GM23338 (cell line): Measurements from ENCODE around the gene SPIRE1. TPM values are rescaled to one million over a fixed set of nuclear protein-coding genes. Genes with fewer than 3 reads are reported as not detected.

Source experiments
- ATAC-seq: fragments of 200-7000 bp; cut with Tn5 transposase; 3 replicates; pipeline ENCODE4 v1.9.1; 2020
- DNase-seq: peaks from one replicate; pipeline ENCODE4 v3.0.0-alpha.2; 2015; ENCODE audit warnings: low spot score
- H2AFZ ChIP-seq: fragments of 200-600 bp; sonication (generic); 2 replicates; pipeline ENCODE4 v1.8.0; 2016; ENCODE audit warnings: antibody characterized with exemption, mild to moderate bottlenecking, moderate library complexity
- H3F3A ChIP-seq: fragments of 200-600 bp; sonication (generic); replicated peaks from 2 replicates; pipeline ENCODE4 v1.8.0; 2017; ENCODE audit warnings: antibody characterized with exemption, mixed run types, low read depth
- H3K27ac ChIP-seq: fragments of 200-600 bp; sonication (generic); 2 replicates; pipeline ENCODE4 v1.6.1; 2016; ENCODE audit warnings: low read depth
- H3K27me3 ChIP-seq: fragments of 200-600 bp; sonication (generic); 2 replicates; pipeline ENCODE4 v1.8.0; 2016; ENCODE audit warnings: mild to moderate bottlenecking, mixed run types, moderate library complexity; ENCODE audit not compliant: insufficient read depth
- H3K36me3 ChIP-seq: fragments of 200-600 bp; sonication (generic); 2 replicates; pipeline ENCODE4 v1.8.0; 2016; ENCODE audit warnings: mild to moderate bottlenecking; ENCODE audit not compliant: insufficient read depth
- H3K4me1 ChIP-seq: fragments of 200-600 bp; sonication (generic); 2 replicates; pipeline ENCODE4 v1.8.0; 2016; ENCODE audit warnings: mild to moderate bottlenecking, moderate library complexity; ENCODE audit not compliant: insufficient read depth
- H3K4me2 ChIP-seq: fragments of 200-600 bp; sonication (generic); 2 replicates; pipeline ENCODE4 v1.7.1; 2017; ENCODE audit warnings: mixed run types
- H3K4me3 ChIP-seq: fragments of 200-600 bp; sonication (generic); 2 replicates; pipeline ENCODE4 v1.6.1; 2016; ENCODE audit warnings: mixed run types
- H3K79me2 ChIP-seq: fragments of 200-600 bp; sonication (generic); replicated peaks from 2 replicates; pipeline ENCODE4 v1.8.0; 2017; ENCODE audit warnings: mild to moderate bottlenecking; ENCODE audit not compliant: insufficient read depth
- H3K9me2 ChIP-seq: fragments of 200-600 bp; sonication (generic); 2 replicates; pipeline ENCODE4 v1.8.0; 2017; ENCODE audit not compliant: insufficient read depth
- H4K20me1 ChIP-seq: fragments of 200-600 bp; sonication (generic); replicated peaks from 2 replicates; pipeline ENCODE4 v1.8.0; 2017; ENCODE audit warnings: mild to moderate bottlenecking; ENCODE audit not compliant: insufficient read depth
- H3K27ac Mint-ChIP-seq: 2 replicates; pipeline ENCODE4 v1.8.0; 2020; ENCODE audit warnings: inconsistent platforms, mild to moderate bottlenecking, moderate library complexity, mixed read lengths
- H3K27me3 Mint-ChIP-seq: 3 replicates; pipeline ENCODE4 v1.8.0; 2022; ENCODE audit warnings: low read depth, mild to moderate bottlenecking, moderate library complexity, mixed read lengths, inconsistent platforms; ENCODE audit not compliant: insufficient read depth, poor library complexity
- H3K36me3 Mint-ChIP-seq: 3 replicates; pipeline ENCODE4 v1.8.0; 2021; ENCODE audit warnings: low read depth, mild to moderate bottlenecking, inconsistent platforms, moderate library complexity, mixed read lengths
- H3K4me1 Mint-ChIP-seq: 3 replicates; pipeline ENCODE4 v1.8.0; 2020; ENCODE audit warnings: mild to moderate bottlenecking, inconsistent platforms, mixed read lengths
- H3K4me3 Mint-ChIP-seq: 3 replicates; pipeline ENCODE4 v1.8.0; 2021; ENCODE audit warnings: moderate library complexity, mild to moderate bottlenecking, inconsistent platforms, mixed read lengths
- H3K9me3 Mint-ChIP-seq: 3 replicates; pipeline ENCODE4 v1.8.0; 2020; ENCODE audit warnings: moderate library complexity, mild to moderate bottlenecking, inconsistent platforms, mixed read lengths
- CREB1 ChIP-seq: fragments of 250-450 bp; sonication (Bioruptor Pico); IDR thresholded peaks from 2 replicates; pipeline ENCODE4 v1.5.0; 2020; ENCODE audit warnings: low read depth, mild to moderate bottlenecking, moderate library complexity
- ETS1 ChIP-seq: IDR thresholded peaks from 2 replicates; pipeline ENCODE4 v1.6.1; 2016; ENCODE audit warnings: antibody characterized with exemption
- JUNB ChIP-seq: IDR thresholded peaks from one replicate; pipeline ENCODE4 v1.6.1; 2016; ENCODE audit warnings: antibody characterized with exemption; ENCODE audit not compliant: unreplicated experiment
- NANOG ChIP-seq: IDR thresholded peaks from 2 replicates; pipeline ENCODE4 v1.6.1; 2016; ENCODE audit warnings: antibody characterized with exemption, borderline replicate concordance
- POLR2AphosphoS5 ChIP-seq: IDR thresholded peaks from 2 replicates; pipeline ENCODE4 v1.6.1; 2016; ENCODE audit warnings: antibody characterized with exemption, low read depth
- STAT1 ChIP-seq: IDR thresholded peaks from one replicate; pipeline ENCODE4 v1.6.1; 2016; ENCODE audit warnings: antibody characterized with exemption; ENCODE audit not compliant: unreplicated experiment
- ZNF114 ChIP-seq: fragments of 250-450 bp; sonication (Bioruptor Pico); IDR thresholded peaks from 2 replicates; pipeline ENCODE4 v1.5.0; 2020; ENCODE audit warnings: mild to moderate bottlenecking, moderate library complexity
- ZNF331 ChIP-seq: fragments of 250-450 bp; sonication (Bioruptor Pico); IDR thresholded peaks from 2 replicates; pipeline ENCODE4 v1.5.0; 2020; ENCODE audit warnings: low read depth, mild to moderate bottlenecking, moderate library complexity
- polyA plus RNA-seq: library from polyadenylated mRNA; unstranded; fragments of >200 nt; fragmentation: Nextera tagmentation; extraction: Ambion mirVana; gene quantifications from 2 replicates; pipeline ENCODE4 v1.2.1, GENCODE V29; 2016
- total RNA-seq: library from RNA; depleted of rRNA; stranded (reverse); fragments of >200 nt; shearing (Covaris generic); gene quantifications from 2 replicates; pipeline ENCODE4 v1.2.3, GENCODE V29; 2014
- TF ChIP-seq, protein P1 (sequence below), 2 experiments: fragments of 200-600 bp in 1 of 2; sonication (generic) in 1 of 2; conservative IDR thresholded peaks; 2 replicates each; pipeline versions ENCODE4 v1.5.1 to v1.6.1; 2016 to 2017; ENCODE audit warnings: antibody characterized with exemption in 2 of 2, low read depth in 2 of 2, mild to moderate bottlenecking in 2 of 2, moderate library complexity in 1 of 2

SPIRE1 gene
- total and polyA plus RNA-seq, 2 experiments from 2014 or later = 2.9 to 15.5 TPM

GRCh38 chr18:12518832-12519531 is 138.9 kb downstream of the SPIRE1 start (continued):
- TF ChIP-seq, protein P1, sequence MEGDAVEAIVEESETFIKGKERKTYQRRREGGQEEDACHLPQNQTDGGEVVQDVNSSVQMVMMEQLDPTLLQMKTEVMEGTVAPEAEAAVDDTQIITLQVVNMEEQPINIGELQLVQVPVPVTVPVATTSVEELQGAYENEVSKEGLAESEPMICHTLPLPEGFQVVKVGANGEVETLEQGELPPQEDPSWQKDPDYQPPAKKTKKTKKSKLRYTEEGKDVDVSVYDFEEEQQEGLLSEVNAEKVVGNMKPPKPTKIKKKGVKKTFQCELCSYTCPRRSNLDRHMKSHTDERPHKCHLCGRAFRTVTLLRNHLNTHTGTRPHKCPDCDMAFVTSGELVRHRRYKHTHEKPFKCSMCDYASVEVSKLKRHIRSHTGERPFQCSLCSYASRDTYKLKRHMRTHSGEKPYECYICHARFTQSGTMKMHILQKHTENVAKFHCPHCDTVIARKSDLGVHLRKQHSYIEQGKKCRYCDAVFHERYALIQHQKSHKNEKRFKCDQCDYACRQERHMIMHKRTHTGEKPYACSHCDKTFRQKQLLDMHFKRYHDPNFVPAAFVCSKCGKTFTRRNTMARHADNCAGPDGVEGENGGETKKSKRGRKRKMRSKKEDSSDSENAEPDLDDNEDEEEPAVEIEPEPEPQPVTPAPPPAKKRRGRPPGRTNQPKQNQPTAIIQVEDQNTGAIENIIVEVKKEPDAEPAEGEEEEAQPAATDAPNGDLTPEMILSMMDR (conservative IDR thresholded peaks at IDR 0.05; ENCODE audit: low read depth in 2 of 2) = no peak
- TF ChIP-seq NANOG = no peak
- TF ChIP-seq POLR2AphosphoS5 = no peak
- TF ChIP-seq ZNF114 (CRISPR knock-in tag) = no peak

- TF ChIP-seq CREB1 (CRISPR knock-in tag) (no peak), NANOG (no peak), ZNF114 (CRISPR knock-in tag) (no peak), ETS1 (no peak), JUNB (no peak)
- Histone ChIP-seq H3K79me2 (no peaks in the 10 kb centered on the region), H3F3A (no peaks in the 10 kb centered on the region), H3K27ac (no peak overlapping the region), H2AFZ (no peak overlapping the region), H3K27me3 (no peaks in the 10 kb centered on the region), H3K4me1 (no peaks in the 10 kb centered on the region), H3K36me3 (no peaks in the 10 kb centered on the region), H4K20me1 (no peaks in the 10 kb centered on the region), H3K4me2 (no peak overlapping the region), H3K9me2 (no peaks in the 10 kb centered on the region), H3K4me3 (no peak overlapping the region)
- H3K9me3 Mint-ChIP-seq = no peaks in the 10 kb centered on the region
- H3K4me1 Mint-ChIP-seq = peaks cover 5% of the 10 kb centered on the region; the same call in 2 of the 3 replicates
- H3K4me3 Mint-ChIP-seq = no peak overlapping the region
- no peaks in the 10 kb centered on the region for H3K36me3 Mint-ChIP-seq
- ATAC-seq = no peak
- no peak overlapping the region for H3K27ac Mint-ChIP-seq
- DNase-seq = no peak
- H3K27me3 Mint-ChIP-seq = no peaks in the 10 kb centered on the region
Measured at GRCh38 chr18:12518326-12518725, 139.6 kb downstream of the SPIRE1 start.

DNA sequence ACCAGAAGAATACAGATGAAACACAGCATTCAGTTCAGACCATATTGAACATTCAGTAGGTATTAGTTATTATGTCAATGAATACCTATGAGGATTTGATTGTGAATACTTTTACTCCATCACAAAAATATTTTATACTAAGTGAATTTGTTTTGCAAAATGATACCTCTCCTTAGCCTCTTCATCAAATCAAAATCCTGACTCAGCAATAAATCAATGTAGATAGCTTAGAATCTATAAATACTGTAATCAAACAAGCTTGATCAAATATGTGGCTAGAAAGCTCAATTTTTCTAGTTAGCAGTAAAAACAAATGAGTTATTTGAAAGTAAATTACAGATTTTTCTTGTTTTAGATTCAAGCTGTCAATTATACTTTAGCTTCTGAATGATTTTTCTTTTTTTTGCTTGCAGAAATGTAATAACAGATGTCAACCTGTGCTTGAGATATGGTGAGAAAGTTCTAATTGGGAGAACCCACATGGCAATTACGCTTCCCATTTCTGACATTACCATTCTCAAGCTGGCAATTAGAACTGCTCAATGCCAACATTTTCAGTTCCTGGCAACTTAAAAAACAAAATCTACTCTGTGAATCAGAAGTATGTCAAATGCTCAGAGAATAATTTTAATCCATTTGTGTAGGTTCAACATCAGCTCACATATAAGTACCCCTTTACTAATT is 140.6 kb downstream of the SPIRE1 start:
- no peaks in the 10 kb centered on the region for H3K4me1 ChIP-seq
- H4K20me1 ChIP-seq = no peaks in the 10 kb centered on the region
- TF ChIP-seq CREB1 (CRISPR knock-in tag) = no peak
- TF ChIP-seq STAT1 = no peak
- no peak for TF ChIP-seq ETS1
- no peak for TF ChIP-seq NANOG
- no peak for TF ChIP-seq POLR2AphosphoS5
- no peak for TF ChIP-seq ZNF331 (CRISPR knock-in tag)

More for the DNA sequence above, 140.6 kb downstream of the SPIRE1 start:
- ATAC-seq (no peak), DNase-seq (no peak)
- no peaks in the 10 kb centered on the region for H3F3A ChIP-seq
- Mint-ChIP-seq H3K36me3 (peaks cover 7% of the 10 kb centered on the region), H3K27me3 (no peaks in the 10 kb centered on the region), H3K27ac (no peak overlapping the region), H3K9me3 (peaks cover 5% of the 10 kb centered on the region; the same call in 2 of the 3 replicates), H3K4me3 (no peak overlapping the region), H3K4me1 (peaks cover 5% of the 10 kb centered on the region; the same call in 2 of the 3 replicates)
- H3K79me2 ChIP-seq = no peaks in the 10 kb centered on the region
- no peak overlapping the region for H3K27ac ChIP-seq
- H3K4me3 ChIP-seq = no peak overlapping the region
- no peak overlapping the region for H2AFZ ChIP-seq
- H3K27me3 ChIP-seq = no peaks in the 10 kb centered on the region
- H3K9me2 ChIP-seq = no peaks in the 10 kb centered on the region
- no peaks in the 10 kb centered on the region for H3K36me3 ChIP-seq
- no peak overlapping the region for H3K4me2 ChIP-seq
